Activated naive CD4-positive, alpha-beta T cell treated with anti-CD3 and anti-CD28 coated beads, Interleukin-2, amount 50 U/mL, for 16 hours (primary cell): ENCODE results near the gene DHRSX.
"Not testable (repeated sequence)": the region's sequence is repeated elsewhere in the genome, so short reads cannot be mapped to it uniquely, and the experiment has no call there.

Source experiments
- DNase-seq: peaks from one replicate; pipeline ENCODE4 v3.0.0-alpha.2; 2020

DHRSX gene

GRCh38 chrX:2471641-2472040 is 29.1 kb downstream of the DHRSX start:
- DNase-seq: no peak

- DNase-seq: not testable (repeated sequence)
These were observed 29.6 kb downstream of the DHRSX start for GRCh38 chrX:2471126-2471525.

- not testable (repeated sequence) for DNase-seq
These were observed 30.9 kb downstream of the DHRSX start for GRCh38 chrX:2469852-2470251.

- DNase-seq: no peak
These were observed 31.5 kb downstream of the DHRSX start for GRCh38 chrX:2469196-2469685.

- DNase-seq: no peak
These were observed 32.2 kb downstream of the DHRSX start for GRCh38 chrX:2468261-2469195.

GRCh38 chrX:2466876-2467656 is 33.7 kb downstream of the DHRSX start:
- DNase-seq: no peak

- no peak for DNase-seq
These were observed 36.1 kb downstream of the DHRSX start for GRCh38 chrX:2464677-2465166.

- DNase-seq: no peak
These were observed 36.7 kb downstream of the DHRSX start for GRCh38 chrX:2463973-2464676.

- not testable (repeated sequence) for DNase-seq
These were observed 37.3 kb downstream of the DHRSX start for GRCh38 chrX:2463481-2463880.

- DNase-seq: no peak
These were observed 38.0 kb downstream of the DHRSX start for GRCh38 chrX:2462780-2463179.

GRCh38 chrX:2462074-2462473 is 38.7 kb downstream of the DHRSX start:
- no peak for DNase-seq

- DNase-seq: no peak
These were observed 39.1 kb downstream of the DHRSX start for GRCh38 chrX:2461711-2462016.

GRCh38 chrX:2460821-2461710 is 39.7 kb downstream of the DHRSX start:
- DNase-seq: not testable (repeated sequence)

- DNase-seq: not testable (repeated sequence)
These were observed 40.7 kb downstream of the DHRSX start for GRCh38 chrX:2460048-2460447.

- DNase-seq: no peak
These were observed 42.5 kb downstream of the DHRSX start for GRCh38 chrX:2458309-2458708.

- DNase-seq: no peak
These were observed 43.3 kb downstream of the DHRSX start for GRCh38 chrX:2457289-2458133.

- not testable (repeated sequence) for DNase-seq
These were observed 44.7 kb downstream of the DHRSX start for GRCh38 chrX:2456091-2456490.

- not testable (repeated sequence) for DNase-seq
These were observed 46.2 kb downstream of the DHRSX start for GRCh38 chrX:2454620-2455019.

- no peak for DNase-seq
These were observed 48.0 kb downstream of the DHRSX start for GRCh38 chrX:2452799-2453198.

- no peak for DNase-seq
These were observed 48.4 kb downstream of the DHRSX start for GRCh38 chrX:2452317-2452784.
